Measurements from ENCODE around the gene LRCOL1. TPM values are rescaled to one million over a fixed set of nuclear protein-coding genes. Genes with fewer than 3 reads are reported as not detected.

The LRCOL1 gene
- polyA plus RNA-seq, 3 donors = 1.4 to 2.2 (median 1.9) TPM

- DNase-seq (ENCODE audit: low read depth in 3 of 3, low spot score in 2 of 3) = no peak
These were observed 9.9 kb upstream of the LRCOL1 start for GRCh38 chr12:132620113-132620898.

DNA sequence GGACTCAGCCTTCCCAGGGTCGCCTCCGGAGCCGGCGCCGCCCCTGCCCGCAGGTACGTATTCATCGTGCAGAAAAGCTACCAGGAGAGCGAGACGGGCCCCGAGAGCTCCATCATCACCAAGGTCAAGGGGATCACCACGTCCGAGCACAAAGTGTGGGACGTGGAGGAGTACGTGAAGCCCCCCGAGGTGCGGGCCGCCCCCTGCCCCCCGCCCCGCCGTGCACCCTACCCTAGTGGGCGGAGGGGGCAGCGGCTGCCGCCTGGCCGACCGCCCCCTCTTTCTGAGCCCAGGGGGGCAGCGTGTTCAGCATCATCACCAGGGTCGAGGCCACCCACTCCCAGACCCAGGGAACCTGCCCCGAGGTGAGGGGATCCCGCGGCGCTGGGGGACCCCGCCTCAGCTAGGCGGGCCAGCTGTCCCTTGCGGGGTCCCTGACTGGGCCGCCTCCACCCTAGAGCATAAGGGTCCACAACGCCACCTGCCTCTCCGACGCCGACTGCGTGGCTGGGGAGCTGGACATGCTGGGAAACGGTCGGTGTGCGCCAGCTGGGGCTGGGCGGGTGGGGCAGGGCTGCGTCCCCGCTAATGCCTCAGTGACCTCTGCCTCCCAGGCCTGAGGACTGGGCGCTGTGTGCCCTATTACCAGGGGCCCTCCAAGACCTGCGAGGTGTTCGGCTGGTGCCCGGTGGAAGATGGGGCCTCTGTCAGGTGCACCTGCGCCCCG is 9.2 kb upstream of the LRCOL1 start:
- DNase-seq (ENCODE audit: low read depth in 3 of 3, low spot score in 2 of 3) = no peak

GRCh38 chr12:132619071-132619385 is 8.6 kb upstream of the LRCOL1 start:
- no peak for DNase-seq (ENCODE audit: low read depth in 3 of 3, low spot score in 2 of 3)

- no peak for DNase-seq (ENCODE audit: low read depth in 3 of 3, low spot score in 2 of 3)
These were observed 8.3 kb upstream of the LRCOL1 start, which contains the start of gene P2RX2 for GRCh38 chr12:132618683-132619043. TSS of gene P2RX2 (plus strand) at chr12:132618776. CDS start at chr12:132618817, 41 bp downstream.

DNA sequence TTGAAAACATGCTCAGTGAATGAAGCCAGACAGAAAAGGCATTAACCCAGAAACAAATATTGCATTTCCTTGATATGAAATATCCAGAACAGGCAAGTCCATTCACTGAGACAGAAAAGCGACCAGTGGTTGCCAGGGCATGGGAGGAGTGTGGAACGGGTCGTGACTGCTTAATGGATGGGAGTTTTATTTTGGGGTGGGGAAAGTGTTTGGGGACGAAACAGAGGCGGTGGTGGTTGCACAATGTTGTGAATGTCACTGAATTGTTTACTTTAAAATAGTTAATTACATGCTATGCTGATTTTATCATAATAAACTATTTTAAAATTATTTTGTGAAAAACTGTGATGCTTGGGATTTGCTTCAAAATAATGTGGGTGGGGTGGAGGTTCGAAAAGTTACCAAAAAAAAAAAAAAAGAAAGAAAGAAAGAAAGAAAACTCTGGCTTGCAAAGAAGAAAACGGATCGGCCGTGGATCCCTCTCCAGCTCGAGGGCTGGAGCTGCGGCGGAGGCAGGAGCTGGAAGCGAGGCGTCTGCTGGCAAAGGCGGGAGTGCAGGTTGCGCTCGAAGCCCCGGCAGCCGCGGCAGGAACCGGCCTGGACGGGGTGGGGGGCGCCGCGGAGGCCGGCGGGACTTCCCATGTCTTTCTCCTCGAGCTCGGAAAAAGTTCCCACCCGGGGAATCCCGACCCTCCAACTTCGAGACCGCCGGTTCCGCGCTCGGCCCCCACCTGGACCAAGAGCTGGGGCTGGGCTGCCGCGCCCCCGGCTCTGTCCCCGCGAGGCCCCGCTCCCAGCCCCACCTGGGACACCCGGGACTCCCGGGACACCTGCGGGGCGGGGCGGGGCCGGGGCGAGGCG is 7.7 kb upstream of the LRCOL1 start:
- DNase-seq (ENCODE audit: low read depth in 3 of 3, low spot score in 2 of 3) = no peak

- no peak for DNase-seq (ENCODE audit: low read depth in 3 of 3, low spot score in 2 of 3)
These were observed 6.8 kb upstream of the LRCOL1 start for GRCh38 chr12:132617135-132617701.

DNA sequence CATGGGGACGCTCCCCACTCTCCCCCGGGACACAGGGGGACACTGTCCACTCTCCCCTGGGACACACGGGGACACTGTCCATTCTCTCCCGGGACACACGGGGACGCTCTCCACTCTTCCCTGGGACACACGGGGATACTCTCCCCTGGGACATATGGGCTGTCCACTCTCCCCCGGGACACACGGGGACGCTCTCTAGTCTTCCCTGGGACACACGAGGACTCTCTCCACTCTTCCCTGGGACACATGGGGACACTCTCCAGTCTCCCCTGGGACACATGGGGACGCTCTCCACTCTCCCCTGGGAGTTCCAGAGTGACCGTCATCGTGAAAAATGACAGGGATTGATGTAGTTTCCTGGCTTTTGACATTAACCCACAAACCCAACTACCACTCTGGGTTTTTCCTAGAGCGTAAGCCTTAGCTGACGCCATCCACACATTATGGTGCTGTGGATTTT is 5.2 kb upstream of the LRCOL1 start:
- no peak for DNase-seq (ENCODE audit: low read depth in 3 of 3, low spot score in 2 of 3)

DNA sequence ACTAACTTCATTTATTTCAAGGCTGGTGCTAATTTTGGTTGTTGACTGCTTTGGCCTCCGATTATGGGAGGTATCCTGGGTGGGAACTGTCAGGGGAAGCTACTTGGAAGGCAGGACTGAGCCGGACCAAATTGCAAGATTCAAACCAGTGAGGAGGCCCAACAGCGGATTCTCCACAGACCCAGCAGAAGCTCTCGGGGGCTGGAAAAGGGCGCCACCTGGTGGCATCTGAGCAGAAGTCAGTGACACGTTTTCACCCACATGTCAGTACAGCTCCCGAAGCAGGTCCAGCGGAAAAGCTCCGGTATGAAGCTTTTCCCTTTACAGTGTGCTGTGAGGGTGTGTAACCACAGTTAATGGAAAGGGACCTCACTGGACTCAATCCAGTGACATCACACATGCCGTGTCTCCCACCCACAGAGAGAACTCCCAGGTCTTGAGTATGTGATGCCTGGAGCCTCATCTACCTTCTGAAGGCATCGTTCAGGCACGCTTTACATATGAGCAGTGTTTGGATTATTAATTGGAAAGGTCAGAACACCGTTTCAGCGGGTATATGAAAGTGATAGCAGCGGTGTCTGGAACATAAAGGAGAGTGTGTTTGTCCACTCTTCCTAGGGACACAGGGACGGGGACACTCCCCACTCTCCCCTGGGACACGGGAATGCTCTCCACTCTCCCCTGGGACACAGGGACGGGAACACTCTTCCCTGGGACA is 4.6 kb upstream of the LRCOL1 start:
- no peak for DNase-seq (ENCODE audit: low read depth in 3 of 3, low spot score in 2 of 3)

DNA sequence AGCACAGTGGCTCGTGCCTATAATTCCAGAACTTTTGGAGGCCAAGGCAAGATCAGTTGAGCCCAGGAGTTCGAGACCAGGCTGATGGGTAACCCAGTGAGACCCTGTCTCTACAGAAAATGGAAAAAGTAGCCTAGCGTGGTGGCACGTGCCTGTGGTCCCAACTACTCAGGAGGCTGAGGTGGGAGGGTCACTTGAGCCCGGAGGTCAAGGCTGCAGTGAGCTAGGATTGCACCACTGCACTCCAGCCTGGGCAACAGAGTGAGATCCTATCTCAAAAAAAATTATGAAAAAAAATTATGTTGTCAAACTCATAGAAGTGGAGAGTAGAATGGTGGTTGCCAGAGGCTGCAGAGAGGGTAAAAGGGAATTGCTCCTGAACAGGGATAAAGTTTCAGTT is 3.6 kb upstream of the LRCOL1 start:
- no peak for DNase-seq (ENCODE audit: low read depth in 3 of 3, low spot score in 2 of 3)

DNA sequence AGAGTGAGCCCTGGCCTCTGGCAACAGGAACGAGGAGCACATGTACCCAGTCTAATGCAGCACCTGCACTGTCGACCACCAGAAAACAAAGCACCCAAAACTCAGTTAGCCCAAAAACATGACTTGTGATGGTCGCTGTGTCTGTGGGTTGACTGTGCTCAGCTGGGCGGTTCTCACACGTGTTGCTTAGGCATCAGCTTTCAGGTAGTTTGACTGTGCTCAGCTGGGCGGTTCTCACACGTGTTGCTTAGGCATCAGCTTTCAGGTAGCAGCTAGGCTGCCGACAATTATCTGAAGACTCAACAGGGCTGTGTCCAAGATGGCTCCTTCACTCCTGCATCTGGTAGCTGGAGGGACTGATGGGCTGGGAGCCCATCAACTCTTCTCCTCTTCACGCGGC is 1.2 kb upstream of the LRCOL1 start:
- DNase-seq (ENCODE audit: low read depth in 3 of 3, low spot score in 2 of 3) = no peak

DNA sequence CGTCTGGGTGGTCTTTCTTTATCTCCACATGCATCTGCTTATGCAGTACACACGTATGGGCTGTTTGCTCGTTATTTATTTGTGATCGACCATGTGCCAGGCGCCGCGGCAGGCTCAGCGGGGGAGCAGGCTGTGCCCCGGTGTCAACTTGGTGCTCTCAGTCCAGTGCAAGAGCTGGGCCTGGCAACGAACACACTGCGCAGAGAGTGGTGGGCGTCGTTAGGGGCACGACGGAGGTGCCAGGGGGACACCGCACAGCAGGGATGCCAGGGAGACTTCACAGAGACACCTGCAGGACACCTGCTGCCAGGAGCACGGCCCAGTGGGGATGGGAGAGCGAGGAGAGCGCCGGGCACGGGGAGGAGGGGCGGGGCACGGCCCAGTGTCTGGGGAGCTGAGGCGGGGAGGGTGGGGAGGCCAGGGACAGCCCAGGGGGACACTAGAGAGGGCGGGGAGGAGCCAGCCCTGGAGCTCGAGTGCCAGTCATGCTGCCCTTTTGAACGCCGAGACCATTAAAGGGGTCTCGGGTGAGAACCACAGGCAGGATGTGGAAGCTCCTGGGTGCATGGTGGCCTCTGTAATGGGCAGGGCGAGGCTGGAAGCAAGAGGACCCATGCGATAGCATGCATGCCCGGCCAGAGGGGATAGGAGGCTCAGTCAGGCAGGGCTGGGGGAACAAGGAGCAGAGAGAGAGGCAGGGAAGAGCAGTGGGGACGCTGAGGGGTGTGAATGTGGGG is 652 bp upstream of the LRCOL1 start:
- no peak for DNase-seq (ENCODE audit: low read depth in 3 of 3, low spot score in 2 of 3)

GRCh38 chr12:132608231-132609171 is 1.9 kb downstream of the LRCOL1 start:
- DNase-seq (ENCODE audit: low read depth in 3 of 3, low spot score in 2 of 3) = no peak

DNA sequence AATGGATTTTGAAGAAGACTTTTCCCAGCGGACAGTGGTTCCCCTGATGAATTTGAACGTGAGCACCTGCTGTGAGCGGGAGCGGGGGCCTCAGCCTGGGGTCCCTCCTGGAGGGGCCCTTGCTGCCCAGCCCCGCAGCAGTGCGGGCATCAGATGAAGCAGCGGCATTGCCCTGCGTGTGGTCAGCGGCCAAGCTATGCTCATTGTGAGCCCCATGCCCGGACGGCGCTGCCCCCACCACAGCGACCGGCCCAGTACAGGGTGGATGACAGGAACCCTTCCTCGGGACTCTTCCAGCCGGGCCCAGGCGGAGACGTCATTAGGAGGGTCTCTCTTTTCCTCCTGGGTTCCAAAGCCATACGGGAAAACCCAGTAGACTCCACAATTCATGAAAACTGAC is 3.5 kb downstream of the LRCOL1 start:
- DNase-seq (ENCODE audit: low read depth in 3 of 3, low spot score in 2 of 3) = no peak

DNA sequence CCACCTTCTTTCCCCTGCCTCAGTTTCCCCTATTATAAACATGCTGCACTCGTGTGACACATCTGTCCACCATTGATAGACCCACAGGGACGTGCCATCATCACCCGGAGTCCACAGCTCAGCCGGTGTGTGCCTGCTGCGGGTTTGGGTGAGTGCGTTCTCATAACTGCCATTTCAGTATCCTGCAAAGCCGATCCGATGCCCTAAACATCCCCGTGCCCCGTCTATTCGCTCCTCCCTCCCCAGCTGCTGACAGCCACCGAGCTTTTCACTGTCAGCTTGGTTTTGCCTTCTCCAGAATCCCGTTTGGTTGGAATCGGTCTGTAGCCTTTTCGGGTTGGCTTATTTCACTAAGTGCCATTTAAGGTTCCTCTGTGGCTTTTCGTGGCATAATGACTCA is 3.9 kb downstream of the LRCOL1 start:
- no peak for DNase-seq (ENCODE audit: low read depth in 3 of 3, low spot score in 2 of 3)

DNA sequence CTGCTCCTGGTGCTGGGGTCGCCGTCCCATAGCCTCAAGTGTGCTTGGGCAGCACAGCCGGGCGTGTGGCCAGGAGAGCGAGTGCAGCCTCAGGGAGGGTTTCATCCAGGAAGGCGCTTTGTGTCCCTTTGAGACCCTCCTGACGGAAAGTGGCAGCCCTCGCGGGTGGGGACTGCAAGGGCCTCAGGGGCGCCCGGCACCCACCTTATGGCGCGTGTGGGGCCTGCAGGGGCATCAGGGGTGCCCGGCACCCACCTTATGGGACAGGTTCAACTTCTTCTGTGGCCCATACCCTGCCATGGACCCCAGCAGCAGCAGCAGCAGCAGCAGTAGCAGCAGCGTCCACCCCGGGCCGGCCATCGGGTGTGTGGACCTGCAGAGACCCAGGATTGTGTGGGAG is 4.5 kb downstream of the LRCOL1 start:
- no peak for DNase-seq (ENCODE audit: low read depth in 3 of 3, low spot score in 2 of 3)

- DNase-seq (ENCODE audit: low read depth in 3 of 3, low spot score in 2 of 3) = no peak
These were observed 5.5 kb downstream of the LRCOL1 start for GRCh38 chr12:132604668-132605441.

GRCh38 chr12:132604151-132604618 is 6.2 kb downstream of the LRCOL1 start:
- DNase-seq (ENCODE audit: low read depth in 3 of 3, low spot score in 2 of 3) = no peak

Data from right renal cortex interstitium (tissue), 3 donors.